Measurements from ENCODE around the gene PRDX5.
A peak's percentile ranks its signal among the peaks of the same experiment; 100 is the strongest.

PRDX5 gene

GRCh38 chr11:64317961-64318765 is at the start of gene PRDX5:
Gene PRDX5, plus strand, starts transcription at chr11:64318121. Its CDS starts 95 bp downstream, at chr11:64318216.
- TF ChIP-seq CTCF (IDR thresholded peaks at IDR 0.05; ENCODE audit: control insufficient read depth, extremely low read depth, insufficient read depth) = peak; percentile 50
- H3K4me3 ChIP-seq (ENCODE audit: low read depth, low read length) = peak within 1 kb of the TSS; percentile 83
- DNase-seq (ENCODE audit: low read depth) = peak; percentile 92

GRCh38 chr11:64268893-64269539 is 48.9 kb upstream of the PRDX5 start:
- H3K4me3 ChIP-seq (ENCODE audit: low read depth, low read length) = peak overlapping the region; percentile 59
- no peak for DNase-seq (ENCODE audit: low read depth)
- no peak for TF ChIP-seq CTCF (IDR thresholded peaks at IDR 0.05; ENCODE audit: control insufficient read depth, extremely low read depth, insufficient read depth)

- no peak for TF ChIP-seq CTCF (IDR thresholded peaks at IDR 0.05; ENCODE audit: control insufficient read depth, extremely low read depth, insufficient read depth)
- peak overlapping the region; percentile 59 for H3K4me3 ChIP-seq (ENCODE audit: low read depth, low read length)
- DNase-seq (ENCODE audit: low read depth) = peak; percentile 100
Observed at GRCh38 chr11:64269540-64270220, 48.2 kb upstream of the PRDX5 start.

- H3K4me3 ChIP-seq (ENCODE audit: low read depth, low read length) = no peak overlapping the region
- no peak for DNase-seq (ENCODE audit: low read depth)
- TF ChIP-seq CTCF (IDR thresholded peaks at IDR 0.05; ENCODE audit: control insufficient read depth, extremely low read depth, insufficient read depth) = no peak
Observed at GRCh38 chr11:64275031-64275800, 42.7 kb upstream of the PRDX5 start.

- no peak for DNase-seq (ENCODE audit: low read depth)
- H3K4me3 ChIP-seq (ENCODE audit: low read depth, low read length) = no peak overlapping the region
Observed at GRCh38 chr11:64275841-64276240, 42.1 kb upstream of the PRDX5 start.

More at GRCh38 chr11:64275841-64276240, 42.1 kb upstream of the PRDX5 start:
- no peak for TF ChIP-seq CTCF (IDR thresholded peaks at IDR 0.05; ENCODE audit: control insufficient read depth, extremely low read depth, insufficient read depth)
